Right lobe of liver (tissue), 4 donors: ENCODE data around the gene TRIM74.
"Not testable (repeated sequence)": the region's sequence is repeated elsewhere in the genome, so short reads cannot be mapped to it uniquely, and the experiment has no call there.

Source experiments
- POLR2A ChIP-seq: fragments of 450-650 bp; IDR thresholded peaks from one replicate; pipeline ENCODE4 v1.6.1; 2017; ENCODE audit warnings: antibody characterized with exemption, mild to moderate bottlenecking
- TF ChIP-seq, protein P1 (sequence below), 4 donors: fragments of 200-600 bp in 3 of 4; fragments of 450-650 bp in 1 of 4; IDR thresholded peaks; one replicate each; pipeline versions ENCODE4 v1.5.1 to v1.8.0; 2016 to 2022; ENCODE audit warnings: antibody characterized with exemption in 4 of 4, mild to moderate bottlenecking in 2 of 4
- donor health status: DM: no; HTN: no; CAD: no.
- donor health status: DM: no; HTN: no; CAD: no.
- donor health status: DM: no; HTN: yes; CAD: no.

DNA sequence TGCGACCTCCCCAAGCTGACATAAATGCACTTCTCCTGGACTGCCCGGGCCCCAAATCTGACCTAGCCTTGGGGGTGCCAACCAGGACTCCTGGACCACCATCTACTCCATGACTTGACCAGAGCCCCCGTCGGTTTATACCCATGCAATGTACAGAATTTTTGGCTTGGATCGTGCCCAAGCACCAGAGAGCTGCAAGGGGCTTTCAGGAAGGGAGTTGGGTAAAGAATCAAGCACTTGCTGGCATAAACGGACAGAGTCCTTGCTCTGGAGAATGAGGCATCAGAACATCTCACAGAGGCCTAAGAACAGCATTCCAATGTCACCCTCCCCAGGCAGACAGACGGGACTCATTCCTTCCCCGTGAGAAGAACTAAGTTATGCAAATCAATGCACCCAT is 6.2 kb downstream of the TRIM74 start:
- TF ChIP-seq, protein P1, sequence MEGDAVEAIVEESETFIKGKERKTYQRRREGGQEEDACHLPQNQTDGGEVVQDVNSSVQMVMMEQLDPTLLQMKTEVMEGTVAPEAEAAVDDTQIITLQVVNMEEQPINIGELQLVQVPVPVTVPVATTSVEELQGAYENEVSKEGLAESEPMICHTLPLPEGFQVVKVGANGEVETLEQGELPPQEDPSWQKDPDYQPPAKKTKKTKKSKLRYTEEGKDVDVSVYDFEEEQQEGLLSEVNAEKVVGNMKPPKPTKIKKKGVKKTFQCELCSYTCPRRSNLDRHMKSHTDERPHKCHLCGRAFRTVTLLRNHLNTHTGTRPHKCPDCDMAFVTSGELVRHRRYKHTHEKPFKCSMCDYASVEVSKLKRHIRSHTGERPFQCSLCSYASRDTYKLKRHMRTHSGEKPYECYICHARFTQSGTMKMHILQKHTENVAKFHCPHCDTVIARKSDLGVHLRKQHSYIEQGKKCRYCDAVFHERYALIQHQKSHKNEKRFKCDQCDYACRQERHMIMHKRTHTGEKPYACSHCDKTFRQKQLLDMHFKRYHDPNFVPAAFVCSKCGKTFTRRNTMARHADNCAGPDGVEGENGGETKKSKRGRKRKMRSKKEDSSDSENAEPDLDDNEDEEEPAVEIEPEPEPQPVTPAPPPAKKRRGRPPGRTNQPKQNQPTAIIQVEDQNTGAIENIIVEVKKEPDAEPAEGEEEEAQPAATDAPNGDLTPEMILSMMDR (IDR thresholded peaks at IDR 0.05) = not testable (repeated sequence)
- not testable (repeated sequence) for TF ChIP-seq POLR2A
